Gastrocnemius medialis (tissue), 4 donors: ENCODE data around the gene TUBA3E.
"Not testable (repeated sequence)": the region's sequence is repeated elsewhere in the genome, so short reads cannot be mapped to it uniquely, and the experiment has no call there.

Source experiments
- CTCF ChIP-seq, 5 experiments: fragments of 450-650 bp in 3 of 5; fragments of 200-600 bp in 2 of 5; sonication (generic) in 2 of 5; IDR thresholded peaks in 4 of 5; conservative IDR thresholded peaks in 1 of 5; 1 replicate in 4 of 5; 2 replicates in 1 of 5; pipeline ENCODE4 v1.5.1; 2016 to 2019; ENCODE audit warnings: antibody characterized with exemption in 5 of 5, mild to moderate bottlenecking in 3 of 5, moderate library complexity in 3 of 5
- POLR2A ChIP-seq, 2 donors: fragments of 450-650 bp; IDR thresholded peaks; one replicate each; pipeline ENCODE4 v1.6.1; 2017; ENCODE audit warnings: antibody characterized with exemption in 2 of 2, mild to moderate bottlenecking in 2 of 2, moderate library complexity in 2 of 2

GRCh38 chr2:130145006-130145414 lies 53.2 kb downstream of the TUBA3E start, which contains the start of gene CCDC74B:
- TF ChIP-seq CTCF (IDR thresholded peaks at IDR 0.05 in 4 of 5, conservative IDR thresholded peaks at IDR 0.05 in 1 of 5); POLR2A (IDR thresholded peaks at IDR 0.05): not testable (repeated sequence)
